Epithelial cell of esophagus (primary cell): Measurements from ENCODE around the gene HOXA3.

Source experiments
- DNase-seq: peaks from one replicate; pipeline ENCODE4 v3.0.0; 2010; ENCODE audit warnings: low read depth
- H3K4me3 ChIP-seq: 2 replicates; pipeline ENCODE4 v1.5.1; 2011; ENCODE audit warnings: mild to moderate bottlenecking, low read length, control low read depth
- CTCF ChIP-seq: IDR thresholded peaks from 2 replicates; pipeline ENCODE4 v1.5.1; 2011; ENCODE audit warnings: low read depth, mild to moderate bottlenecking, low read length, control low read depth, inconsistent platforms; ENCODE audit not compliant: insufficient read depth; ENCODE audit errors: missing control alignments

Gene HOXA3

GRCh38 chr7:27145914-27146412 lies 6.4 kb downstream of the HOXA3 start:
- no peak for TF ChIP-seq CTCF
- H3K4me3 ChIP-seq = no peak overlapping the region
- no peak for DNase-seq

- no peak for TF ChIP-seq CTCF
- no peak overlapping the region for H3K4me3 ChIP-seq
- DNase-seq = no peak
Observed at GRCh38 chr7:27145165-27145913, 7.0 kb downstream of the HOXA3 start.

- H3K4me3 ChIP-seq = peak overlapping the region; percentile 39
- no peak for TF ChIP-seq CTCF
- no peak for DNase-seq
Observed at GRCh38 chr7:27144781-27145164, 7.6 kb downstream of the HOXA3 start.

GRCh38 chr7:27143950-27144780 lies 8.2 kb downstream of the HOXA3 start:
- TF ChIP-seq CTCF = no peak
- DNase-seq = no peak
- H3K4me3 ChIP-seq = peak overlapping the region; percentile 39

GRCh38 chr7:27143023-27143949 lies 9.1 kb downstream of the HOXA3 start, which contains the start of gene HOXA5:
HOXA5 (minus strand) TSS chr7:27143681; CDS start chr7:27143607, 74 bp downstream.
- peak; percentile 95 for DNase-seq
- H3K4me3 ChIP-seq = peak within 1 kb of the TSS; percentile 53
- TF ChIP-seq CTCF = peak; percentile 52

GRCh38 chr7:27142580-27143022 lies 9.8 kb downstream of the HOXA3 start:
- TF ChIP-seq CTCF = no peak
- no peak for DNase-seq
- peak overlapping the region; percentile 53 for H3K4me3 ChIP-seq
